DOHH2 (cell line): ENCODE results near the gene ELOA.

Source experiments
- EZH2phosphoT487 ChIP-seq: fragments of 200-600 bp; sonication (generic); IDR thresholded peaks from 2 replicates; pipeline ENCODE4 v1.6.1; 2017; ENCODE audit warnings: borderline replicate concordance, mild to moderate bottlenecking, antibody characterized with exemption, low read length, moderate library complexity, mixed read lengths
- TF ChIP-seq, protein P1 (sequence below): fragments of 200-600 bp; sonication (generic); IDR thresholded peaks from one replicate; pipeline ENCODE4 v1.5.1; 2014; ENCODE audit warnings: antibody characterized with exemption, mild to moderate bottlenecking, low read depth, low read length; ENCODE audit not compliant: poor library complexity, severe bottlenecking

DNA sequence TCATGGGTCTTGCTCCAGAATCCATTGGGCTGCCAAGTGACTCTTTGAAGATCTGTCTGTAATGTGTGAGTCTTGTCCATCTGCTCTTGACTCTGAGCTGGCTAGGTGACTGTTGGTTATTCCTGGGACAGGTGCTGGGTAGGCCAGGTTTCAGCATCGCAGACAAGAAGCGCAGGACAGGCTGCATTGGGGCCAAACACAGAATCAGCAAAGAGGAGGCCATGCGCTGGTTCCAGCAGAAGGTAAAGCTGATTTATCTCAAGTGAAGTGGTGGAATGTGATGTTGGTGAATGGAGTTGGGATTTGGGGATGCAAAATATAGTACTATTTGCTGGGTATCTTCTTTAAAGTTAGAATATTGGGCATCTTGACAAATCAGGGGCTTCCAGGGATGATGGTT, 47.6 kb upstream of the ELOA start:
- TF ChIP-seq, protein P1, sequence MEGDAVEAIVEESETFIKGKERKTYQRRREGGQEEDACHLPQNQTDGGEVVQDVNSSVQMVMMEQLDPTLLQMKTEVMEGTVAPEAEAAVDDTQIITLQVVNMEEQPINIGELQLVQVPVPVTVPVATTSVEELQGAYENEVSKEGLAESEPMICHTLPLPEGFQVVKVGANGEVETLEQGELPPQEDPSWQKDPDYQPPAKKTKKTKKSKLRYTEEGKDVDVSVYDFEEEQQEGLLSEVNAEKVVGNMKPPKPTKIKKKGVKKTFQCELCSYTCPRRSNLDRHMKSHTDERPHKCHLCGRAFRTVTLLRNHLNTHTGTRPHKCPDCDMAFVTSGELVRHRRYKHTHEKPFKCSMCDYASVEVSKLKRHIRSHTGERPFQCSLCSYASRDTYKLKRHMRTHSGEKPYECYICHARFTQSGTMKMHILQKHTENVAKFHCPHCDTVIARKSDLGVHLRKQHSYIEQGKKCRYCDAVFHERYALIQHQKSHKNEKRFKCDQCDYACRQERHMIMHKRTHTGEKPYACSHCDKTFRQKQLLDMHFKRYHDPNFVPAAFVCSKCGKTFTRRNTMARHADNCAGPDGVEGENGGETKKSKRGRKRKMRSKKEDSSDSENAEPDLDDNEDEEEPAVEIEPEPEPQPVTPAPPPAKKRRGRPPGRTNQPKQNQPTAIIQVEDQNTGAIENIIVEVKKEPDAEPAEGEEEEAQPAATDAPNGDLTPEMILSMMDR, result no peak
- no peak for TF ChIP-seq EZH2phosphoT487
